Measurements from ENCODE around the gene UBE2Q1.

The UBE2Q1 gene

GRCh38 chr1:154519591-154519991 lies 38.9 kb downstream of the UBE2Q1 start:
- 0 out of 2 replicates have a peak, but pooled peaks cover 7% of the 10 kb centered on the region for H3K9me3 ChIP-seq
- no peak overlapping the region for H3K27ac ChIP-seq
- H3K27me3 ChIP-seq: no peaks in the 10 kb centered on the region
- no peak overlapping the region for H3K4me3 ChIP-seq
- no peaks in the 10 kb centered on the region for H3K4me1 ChIP-seq
- no peaks in the 10 kb centered on the region for H3K36me3 ChIP-seq
- H3K4me2 ChIP-seq: no peak overlapping the region
- H3K9ac ChIP-seq: no peak overlapping the region
- no peaks in the 10 kb centered on the region for H4K20me1 ChIP-seq
- no peak for TF ChIP-seq Cebpa-rat (IDR thresholded peaks at IDR 0.05)

- Histone ChIP-seq H3K9me3 (no peaks in the 10 kb centered on the region), H3K4me3 (no peak overlapping the region), H3K9ac (no peak overlapping the region), H3K4me2 (no peak overlapping the region), H3K27ac (no peak overlapping the region), H4K20me1 (no peaks in the 10 kb centered on the region), H3K36me3 (no peaks in the 10 kb centered on the region), H3K27me3 (no peaks in the 10 kb centered on the region), H3K4me1 (no peaks in the 10 kb centered on the region)
- TF ChIP-seq Cebpa-rat (IDR thresholded peaks at IDR 0.05): no peak
These were observed 40.8 kb downstream of the UBE2Q1 start for GRCh38 chr1:154517661-154518060.

- H3K27me3 ChIP-seq: no peaks in the 10 kb centered on the region
- no peaks in the 10 kb centered on the region for H3K36me3 ChIP-seq
- no peak overlapping the region for H3K9ac ChIP-seq
- H4K20me1 ChIP-seq: no peaks in the 10 kb centered on the region
- no peak overlapping the region for H3K27ac ChIP-seq
- H3K4me2 ChIP-seq: no peak overlapping the region
- no peaks in the 10 kb centered on the region for H3K4me1 ChIP-seq
- H3K4me3 ChIP-seq: no peak overlapping the region
- TF ChIP-seq Cebpa-rat (IDR thresholded peaks at IDR 0.05): no peak
- H3K9me3 ChIP-seq: no peaks in the 10 kb centered on the region
These were observed 44.4 kb downstream of the UBE2Q1 start for GRCh38 chr1:154514066-154514553.

GRCh38 chr1:154512760-154513159 lies 45.7 kb downstream of the UBE2Q1 start:
- no peaks in the 10 kb centered on the region for H3K4me1 ChIP-seq
- no peak overlapping the region for H3K4me2 ChIP-seq
- H4K20me1 ChIP-seq: no peaks in the 10 kb centered on the region
- H3K9me3 ChIP-seq: no peaks in the 10 kb centered on the region
- TF ChIP-seq Cebpa-rat (IDR thresholded peaks at IDR 0.05): no peak
- no peaks in the 10 kb centered on the region for H3K36me3 ChIP-seq
- H3K27ac ChIP-seq: no peak overlapping the region
- no peaks in the 10 kb centered on the region for H3K27me3 ChIP-seq
- no peak overlapping the region for H3K4me3 ChIP-seq
- H3K9ac ChIP-seq: no peak overlapping the region

GRCh38 chr1:154503898-154504297 lies 54.6 kb downstream of the UBE2Q1 start:
- no peak for TF ChIP-seq Cebpa-rat (IDR thresholded peaks at IDR 0.05)
- Histone ChIP-seq H3K27me3 (peaks cover 34% of the 10 kb centered on the region), H3K27ac (no peak overlapping the region), H3K4me2 (no peak overlapping the region), H3K4me1 (peaks cover 38% of the 10 kb centered on the region), H3K9ac (no peak overlapping the region), H3K4me3 (no peak overlapping the region), H3K9me3 (peaks cover 31% of the 10 kb centered on the region), H4K20me1 (no peaks in the 10 kb centered on the region), H3K36me3 (no peaks in the 10 kb centered on the region)

- no peak overlapping the region for H3K9ac ChIP-seq
- H3K36me3 ChIP-seq: no peaks in the 10 kb centered on the region
These were observed 55.7 kb downstream of the UBE2Q1 start for GRCh38 chr1:154502744-154503115.

GRCh38 chr1:154502066-154502743 lies 56.3 kb downstream of the UBE2Q1 start, which contains the start of the genes SHE and TDRD10:
TSS of gene SHE (minus strand) at chr1:154502412. CDS start at chr1:154502026, 386 bp downstream.
TSS of gene TDRD10 (plus strand) at chr1:154502219. CDS start at chr1:154506904, 4,685 bp downstream.
- TF ChIP-seq Cebpa-rat (IDR thresholded peaks at IDR 0.05): no peak
- H3K9ac ChIP-seq: no peak within 1 kb of the TSS
- peaks cover 34% of the 10 kb centered on the region for H3K27me3 ChIP-seq
- peak within 1 kb of the TSS; percentile 58 for H3K4me3 ChIP-seq
- peaks cover 55% of the 10 kb centered on the region for H3K4me1 ChIP-seq
- no peaks in the 10 kb centered on the region for H4K20me1 ChIP-seq
- H3K9me3 ChIP-seq: peaks cover 31% of the 10 kb centered on the region
- no peak within 1 kb of the TSS for H3K27ac ChIP-seq
- H3K36me3 ChIP-seq: no peaks in the 10 kb centered on the region
- peak within 1 kb of the TSS; percentile 79 for H3K4me2 ChIP-seq

More at GRCh38 chr1:154502744-154503115, 55.7 kb downstream of the UBE2Q1 start:
- H3K27ac ChIP-seq: no peak overlapping the region
- peak overlapping the region; percentile 58 for H3K4me3 ChIP-seq
- TF ChIP-seq Cebpa-rat (IDR thresholded peaks at IDR 0.05): no peak
- peak overlapping the region; percentile 79 for H3K4me2 ChIP-seq
- no peaks in the 10 kb centered on the region for H4K20me1 ChIP-seq
- peaks cover 34% of the 10 kb centered on the region for H3K27me3 ChIP-seq
- H3K4me1 ChIP-seq: peaks cover 50% of the 10 kb centered on the region
- peaks cover 31% of the 10 kb centered on the region for H3K9me3 ChIP-seq

- peak overlapping the region; percentile 58 for H3K4me3 ChIP-seq
- H3K27me3 ChIP-seq: peaks cover 34% of the 10 kb centered on the region
- H3K27ac ChIP-seq: no peak overlapping the region
These were observed 56.9 kb downstream of the UBE2Q1 start for GRCh38 chr1:154501423-154502065.

GRCh38 chr1:154500533-154500932 lies 57.9 kb downstream of the UBE2Q1 start:
- H3K4me3 ChIP-seq: no peak overlapping the region
- peaks cover 34% of the 10 kb centered on the region for H3K27me3 ChIP-seq
- H4K20me1 ChIP-seq: no peaks in the 10 kb centered on the region
- no peak overlapping the region for H3K27ac ChIP-seq
- peaks cover 72% of the 10 kb centered on the region for H3K4me1 ChIP-seq
- no peak for TF ChIP-seq Cebpa-rat (IDR thresholded peaks at IDR 0.05)
- H3K9ac ChIP-seq: no peak overlapping the region
- no peaks in the 10 kb centered on the region for H3K36me3 ChIP-seq
- peak overlapping the region; percentile 79 for H3K4me2 ChIP-seq
- peaks cover 21% of the 10 kb centered on the region for H3K9me3 ChIP-seq

More at GRCh38 chr1:154501423-154502065, 56.9 kb downstream of the UBE2Q1 start:
- H3K9ac ChIP-seq: no peak overlapping the region
- no peaks in the 10 kb centered on the region for H3K36me3 ChIP-seq
- H3K4me1 ChIP-seq: peaks cover 62% of the 10 kb centered on the region
- peak; percentile 57; the same call in 1 of the 2 replicates for TF ChIP-seq Cebpa-rat (IDR thresholded peaks at IDR 0.05)
- H3K4me2 ChIP-seq: peak overlapping the region; percentile 79
- peaks cover 30% of the 10 kb centered on the region for H3K9me3 ChIP-seq
- H4K20me1 ChIP-seq: no peaks in the 10 kb centered on the region

GRCh38 chr1:154499446-154499845 lies 59.0 kb downstream of the UBE2Q1 start:
- no peaks in the 10 kb centered on the region for H3K36me3 ChIP-seq
- peaks cover 34% of the 10 kb centered on the region for H3K27me3 ChIP-seq
- no peak overlapping the region for H3K9ac ChIP-seq
- no peak for TF ChIP-seq Cebpa-rat (IDR thresholded peaks at IDR 0.05)
- no peak overlapping the region for H3K27ac ChIP-seq
- H3K9me3 ChIP-seq: peaks cover 21% of the 10 kb centered on the region
- peak overlapping the region; percentile 11; the same call in 1 of the 2 replicates for H3K4me3 ChIP-seq
- no peaks in the 10 kb centered on the region for H4K20me1 ChIP-seq
- H3K4me1 ChIP-seq: peaks cover 83% of the 10 kb centered on the region
- peak overlapping the region; percentile 79 for H3K4me2 ChIP-seq
